ENCODE results near the gene TMEM233. TPM values are rescaled to one million over a fixed set of nuclear protein-coding genes. Genes with fewer than 3 reads are reported as not detected.

The TMEM233 gene
- total RNA-seq, 1 experiment from 2014 or later = not detected

GRCh38 chr12:119624966-119625365, 31.4 kb downstream of the TMEM233 start:
- BruUV-seq (replicated peaks) = no TSS peak
- no peak for DNase-seq (ENCODE audit: low read depth, low spot score)
- TF ChIP-seq CEBPB (IDR thresholded peaks at IDR 0.05; ENCODE audit: low read depth) (no peak), REST (IDR thresholded peaks at IDR 0.05; ENCODE audit: low read depth) (no peak), POLR2A (IDR thresholded peaks at IDR 0.05; ENCODE audit: borderline replicate concordance, extremely low read depth, insufficient read depth, insufficient read length) (no peak), SP1 (IDR thresholded peaks at IDR 0.05; ENCODE audit: low read depth) (no peak), CBX3 (IDR thresholded peaks at IDR 0.05; ENCODE audit: low read depth) (no peak), RAD21 (IDR thresholded peaks at IDR 0.05; ENCODE audit: low read depth) (no peak), ZNF274 (IDR thresholded peaks at IDR 0.05; ENCODE audit: low read depth, low read length) (no peak), SIN3A (IDR thresholded peaks at IDR 0.05; ENCODE audit: low read depth) (no peak), TCF7L2 (IDR thresholded peaks at IDR 0.05; ENCODE audit: borderline replicate concordance, extremely low read depth, insufficient read depth, insufficient read length) (no peak)
- TF ChIP-seq, protein P1, sequence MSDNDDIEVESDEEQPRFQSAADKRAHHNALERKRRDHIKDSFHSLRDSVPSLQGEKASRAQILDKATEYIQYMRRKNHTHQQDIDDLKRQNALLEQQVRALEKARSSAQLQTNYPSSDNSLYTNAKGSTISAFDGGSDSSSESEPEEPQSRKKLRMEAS (IDR thresholded peaks at IDR 0.05) = no peak
- CTCF ChIA-PET = interaction anchor here (0.6 to 1.6 kb wide), 2 partner anchors 18 to 27 kb away, joined by 3 read pairs; no protein-coding TSS in a partner anchor
- no peak overlapping the region for H3K9ac ChIP-seq (ENCODE audit: low read length)
- no peak overlapping the region for H3K4me3 ChIP-seq (replicated peaks in 1 of 2; ENCODE audit: low read depth in 1 of 2, low read length in 2 of 2)
- H3K36me3 ChIP-seq (ENCODE audit: control insufficient read depth in 1 of 2, insufficient read depth in 2 of 2, low read length in 2 of 2) = no peaks in the 10 kb centered on the region
- no peaks in the 10 kb centered on the region for H3K9me3 ChIP-seq (ENCODE audit: control insufficient read depth in 1 of 2, insufficient read depth in 1 of 2, low read depth in 1 of 2, low read length in 2 of 2)
- RAD21 ChIA-PET (ENCODE audit: low non-redundant PET in 1 of 2, low total read pairs in 2 of 2, uncharacterized antibody in 2 of 2, unreplicated experiment in 2 of 2) = no interaction called here
- H2AFZ ChIP-seq (ENCODE audit: low read depth, low read length, poor library complexity, severe bottlenecking) = no peak overlapping the region
- ATAC-seq = no peak
- no peaks in the 10 kb centered on the region for H3K79me2 ChIP-seq (ENCODE audit: insufficient read depth, low read length)
- no peaks in the 10 kb centered on the region for H3K9me2 ChIP-seq (ENCODE audit: insufficient read depth)
- no peak overlapping the region for H3K27ac ChIP-seq (ENCODE audit: low read depth, low read length)
- intact Hi-C loops (cut with micrococcal nuclease) = no loop called here
- no peaks in the 10 kb centered on the region for H4K20me1 ChIP-seq (ENCODE audit: insufficient read depth)
- peaks cover 9% of the 10 kb centered on the region; the same call in 1 of the 2 replicates for H3K27me3 ChIP-seq (ENCODE audit: insufficient read depth, low read length)
- POLR2A ChIA-PET = no interaction called here
- no peak overlapping the region for H3K4me2 ChIP-seq (ENCODE audit: low read length)
- H3K4me1 ChIP-seq (ENCODE audit: control insufficient read depth in 1 of 2, insufficient read depth in 2 of 2, low read length in 2 of 2) = no peaks in the 10 kb centered on the region
